HCT116 (cell line): ENCODE data around the gene STYXL2. TPM values are rescaled to one million over a fixed set of nuclear protein-coding genes. Genes with fewer than 3 reads are reported as not detected.

ENCODE experiments used
- ATAC-seq: fragments of 200-7000 bp; cut with Tn5 transposase; 2 replicates; pipeline ENCODE4 v1.9.1; 2020; ENCODE audit warnings: mild to moderate bottlenecking, moderate library complexity
- BruUV-seq: library from RNA; stranded (reverse); fragments of 400-500 nt; replicated peaks from 2 replicates; lab custom pipeline; 2021; lab: Mats Ljungman, UMichigan
- CTCF ChIA-PET: fragments of 300-600 bp; sonication (Branson Sonifier 250); formaldehyde crosslinking; loops from one replicate; lab custom pipeline; 2021; ENCODE audit warnings: antibody characterized with exemption; lab: Charles Lee
- POLR2A ChIA-PET: fragments of 300-600, 350-600 bp; sonication (Branson Sonifier 250); formaldehyde crosslinking; loops from one replicate; lab custom pipeline; 2021; ENCODE audit warnings: antibody characterized with exemption; lab: Charles Lee
- RAD21 ChIA-PET, 2 experiments: fragments of 300-600 bp; sonication (Branson Sonifier 250); formaldehyde crosslinking; loops; one replicate each; lab custom pipeline; 2023; ENCODE audit warnings: low total read pairs in 2 of 2; ENCODE audit not compliant: uncharacterized antibody in 2 of 2, unreplicated experiment in 2 of 2, low non-redundant PET in 1 of 2; lab: Charles Lee
- DNase-seq: peaks from one replicate; pipeline ENCODE4 v3.0.0-alpha.2; 2010; ENCODE audit warnings: low read depth, low spot score
- H2AFZ ChIP-seq: fragments of 200-600 bp; shearing (Covaris generic), sonication (generic); 2 replicates; pipeline ENCODE4 v1.6.1; 2017; ENCODE audit warnings: low read depth, mixed run types, mixed read lengths, antibody characterized with exemption, low read length; ENCODE audit not compliant: poor library complexity, severe bottlenecking
- H3K27ac ChIP-seq: 2 replicates; pipeline ENCODE4 v1.5.1; 2012; ENCODE audit warnings: low read depth, low read length
- H3K27me3 ChIP-seq: fragments of 200-600 bp; sonication (generic); 2 replicates; pipeline ENCODE4 v1.6.1; 2016; ENCODE audit warnings: mixed run types, low read length, mixed read lengths; ENCODE audit not compliant: insufficient read depth
- H3K36me3 ChIP-seq, 2 experiments: fragments of 200-500 bp in 1 of 2; fragments of 200-600 bp in 1 of 2; sonication (Bioruptor generic) in 1 of 2; sonication (generic) in 1 of 2; 2 replicates each; pipeline versions ENCODE4 v1.5.1 to v1.6.1; 2014 to 2016; ENCODE audit warnings: low read length in 2 of 2, inconsistent platforms in 1 of 2, mixed read lengths in 1 of 2, mixed run types in 1 of 2; ENCODE audit not compliant: insufficient read depth in 2 of 2, control insufficient read depth in 1 of 2
- H3K4me1 ChIP-seq, 2 experiments: fragments of 200-600 bp in 1 of 2; sonication (generic) in 1 of 2; 2 replicates each; pipeline versions ENCODE4 v1.5.1 to v1.6.1; 2012 to 2017; ENCODE audit warnings: low read length in 2 of 2, inconsistent platforms in 1 of 2, mild to moderate bottlenecking in 1 of 2, mixed read lengths in 1 of 2, mixed run types in 1 of 2, moderate library complexity in 1 of 2; ENCODE audit not compliant: insufficient read depth in 2 of 2, control insufficient read depth in 1 of 2
- H3K4me2 ChIP-seq: fragments of 200-600 bp; sonication (generic); 2 replicates; pipeline ENCODE4 v1.6.1; 2017; ENCODE audit warnings: mixed run types, low read length, mixed read lengths
- H3K4me3 ChIP-seq, 2 experiments: fragments of 200-600 bp in 1 of 2; sonication (generic) in 1 of 2; replicated peaks in 1 of 2; 2 replicates each; pipeline ENCODE4 v1.5.1; 2011 to 2016; ENCODE audit warnings: low read length in 2 of 2, control low read depth in 1 of 2, low read depth in 1 of 2, mild to moderate bottlenecking in 1 of 2, mixed read lengths in 1 of 2, mixed run types in 1 of 2
- H3K79me2 ChIP-seq: fragments of 200-600 bp; sonication (generic); 2 replicates; pipeline ENCODE4 v1.6.1; 2017; ENCODE audit warnings: mild to moderate bottlenecking, mixed run types, low read length, moderate library complexity, mixed read lengths; ENCODE audit not compliant: insufficient read depth
- H3K9ac ChIP-seq: fragments of 200-600 bp; sonication (generic); 2 replicates; pipeline ENCODE4 v1.6.1; 2016; ENCODE audit warnings: low read length, mixed read lengths
- H3K9me2 ChIP-seq: fragments of 200-600 bp; sonication (generic), shearing (Covaris generic); 2 replicates; pipeline ENCODE4 v1.6.1; 2017; ENCODE audit warnings: mixed run types, mild to moderate bottlenecking, moderate library complexity; ENCODE audit not compliant: insufficient read depth
- H3K9me3 ChIP-seq, 2 experiments: fragments of 200-500 bp in 1 of 2; fragments of 200-600 bp in 1 of 2; sonication (Bioruptor generic) in 1 of 2; sonication (generic) in 1 of 2; 2 replicates each; pipeline ENCODE4 v1.6.1; 2014 to 2017; ENCODE audit warnings: low read length in 2 of 2, mixed read lengths in 2 of 2, inconsistent platforms in 1 of 2, low read depth in 1 of 2, mild to moderate bottlenecking in 1 of 2, mixed run types in 1 of 2, moderate library complexity in 1 of 2; ENCODE audit not compliant: control insufficient read depth in 1 of 2, insufficient read depth in 1 of 2
- H4K20me1 ChIP-seq: fragments of 200-600 bp; sonication (generic), shearing (Covaris generic); 2 replicates; pipeline ENCODE4 v1.6.1; 2017; ENCODE audit warnings: mixed run types, mild to moderate bottlenecking, moderate library complexity; ENCODE audit not compliant: insufficient read depth
- CBX3 ChIP-seq: IDR thresholded peaks from 2 replicates; pipeline ENCODE4 v1.6.1; 2012; ENCODE audit warnings: low read depth
- CEBPB ChIP-seq: IDR thresholded peaks from 2 replicates; pipeline ENCODE4 v1.6.1; 2012; ENCODE audit warnings: low read depth
- EGR1 ChIP-seq: IDR thresholded peaks from 2 replicates; pipeline ENCODE4 v1.6.1; 2012; ENCODE audit warnings: low read depth
- ELF1 ChIP-seq: IDR thresholded peaks from 2 replicates; pipeline ENCODE4 v1.6.1; 2012; ENCODE audit warnings: low read depth, borderline replicate concordance
- EZH2 ChIP-seq: fragments of 200-600 bp; sonication (generic); IDR thresholded peaks from 2 replicates; pipeline ENCODE4 v1.6.1; 2017; ENCODE audit warnings: antibody characterized with exemption, mixed run types
- EZH2phosphoT487 ChIP-seq: fragments of 200-600 bp; IDR thresholded peaks from 2 replicates; pipeline ENCODE4 v1.6.1; 2018; ENCODE audit warnings: antibody characterized with exemption, borderline replicate concordance
- JUND ChIP-seq: IDR thresholded peaks from 2 replicates; pipeline ENCODE4 v1.6.1; 2012
- POLR2A ChIP-seq: IDR thresholded peaks from 2 replicates; pipeline ENCODE4 v1.7.0; 2011; ENCODE audit warnings: borderline replicate concordance; ENCODE audit not compliant: insufficient read depth, insufficient read length; ENCODE audit errors: extremely low read depth
- POLR2AphosphoS5 ChIP-seq: IDR thresholded peaks from 2 replicates; pipeline ENCODE4 v1.6.1; 2011; ENCODE audit warnings: mild to moderate bottlenecking, low read depth, low read length, moderate library complexity
- SIN3A ChIP-seq: IDR thresholded peaks from 2 replicates; pipeline ENCODE4 v1.6.1; 2012; ENCODE audit warnings: low read depth
- SP1 ChIP-seq: IDR thresholded peaks from 2 replicates; pipeline ENCODE4 v1.6.1; 2012; ENCODE audit warnings: low read depth
- SRF ChIP-seq: IDR thresholded peaks from 2 replicates; pipeline ENCODE4 v1.6.1; 2012; ENCODE audit warnings: low read depth
- TCF7L2 ChIP-seq: IDR thresholded peaks from 2 replicates; pipeline ENCODE4 v1.7.0; 2011; ENCODE audit warnings: borderline replicate concordance, inconsistent platforms; ENCODE audit not compliant: insufficient read depth, insufficient read length; ENCODE audit errors: extremely low read depth
- ZNF274 ChIP-seq: fragments of 200-500 bp; sonication (Bioruptor generic); IDR thresholded peaks from 2 replicates; pipeline ENCODE4 v1.6.1; 2014; ENCODE audit warnings: mild to moderate bottlenecking, low read depth, low read length, inconsistent platforms
- intact Hi-C: fragments of 100-400 bp; cut with micrococcal nuclease; formaldehyde crosslinking; loops from 2 replicates; pipeline ENCODE4 v1.10.0; 2022
- total RNA-seq: library from RNA; stranded (reverse); gene quantifications from one replicate; pipeline ENCODE4 v1.2.1, GENCODE V29; 2021; ENCODE audit not compliant: unreplicated experiment
- TF ChIP-seq, protein P1 (sequence below): IDR thresholded peaks from 2 replicates; pipeline ENCODE4 v1.6.1; 2012; ENCODE audit warnings: low read depth
- TF ChIP-seq, protein P2 (sequence below): IDR thresholded peaks from 2 replicates; pipeline ENCODE4 v1.6.1; 2012
- TF ChIP-seq, protein P3 (sequence below): IDR thresholded peaks from 2 replicates; pipeline ENCODE4 v1.6.1; 2012

Gene STYXL2
- total RNA-seq, 1 experiment from 2014 or later = not detected

DNA sequence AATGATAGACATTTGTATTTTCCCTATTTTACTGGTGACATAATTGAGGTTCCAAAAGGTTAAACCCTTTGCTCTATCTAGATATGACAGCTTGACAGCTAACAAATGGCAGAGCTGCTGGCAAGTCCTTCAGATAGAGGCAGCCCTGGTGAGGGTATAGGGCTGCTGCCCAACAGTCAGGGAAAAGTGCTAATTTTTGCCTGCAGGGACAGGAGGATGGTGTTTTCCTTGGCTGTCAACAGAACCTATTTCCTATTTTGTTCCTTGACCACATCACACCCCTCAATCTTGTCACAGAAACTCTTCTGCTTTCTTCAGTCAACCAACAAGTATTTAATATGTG is 16.0 kb upstream of the STYXL2 start:
- peaks cover 7 to 19% of the 10 kb centered on the region in 2 experiments for H3K4me1 ChIP-seq
- H3K9me3 ChIP-seq = no peaks in the 10 kb centered on the region
- no peaks in the 10 kb centered on the region for H3K36me3 ChIP-seq
- ChIA-PET CTCF (no interaction called here), POLR2A (no interaction called here), RAD21 (no interaction called here)
- intact Hi-C loops = no loop called here
- no peak overlapping the region for H3K9ac ChIP-seq
- DNase-seq = no peak
- H3K27ac ChIP-seq = no peak overlapping the region
- no peaks in the 10 kb centered on the region for H3K79me2 ChIP-seq
- H3K9me2 ChIP-seq = no peaks in the 10 kb centered on the region
- no peak overlapping the region for H2AFZ ChIP-seq
- H3K4me2 ChIP-seq = no peak overlapping the region
- H3K27me3 ChIP-seq = no peaks in the 10 kb centered on the region
- no peak overlapping the region for H3K4me3 ChIP-seq
- H4K20me1 ChIP-seq = no peaks in the 10 kb centered on the region
- BruUV-seq = no TSS peak
- TF ChIP-seq ELF1 (no peak), TCF7L2 (no peak), JUND (no peak), ZNF274 (no peak), SRF (no peak), SIN3A (no peak), CBX3 (no peak), EZH2 (no peak), EZH2phosphoT487 (no peak), EGR1 (no peak), POLR2A (no peak), CEBPB (no peak), SP1 (no peak), POLR2AphosphoS5 (no peak)
- TF ChIP-seq, protein P1, sequence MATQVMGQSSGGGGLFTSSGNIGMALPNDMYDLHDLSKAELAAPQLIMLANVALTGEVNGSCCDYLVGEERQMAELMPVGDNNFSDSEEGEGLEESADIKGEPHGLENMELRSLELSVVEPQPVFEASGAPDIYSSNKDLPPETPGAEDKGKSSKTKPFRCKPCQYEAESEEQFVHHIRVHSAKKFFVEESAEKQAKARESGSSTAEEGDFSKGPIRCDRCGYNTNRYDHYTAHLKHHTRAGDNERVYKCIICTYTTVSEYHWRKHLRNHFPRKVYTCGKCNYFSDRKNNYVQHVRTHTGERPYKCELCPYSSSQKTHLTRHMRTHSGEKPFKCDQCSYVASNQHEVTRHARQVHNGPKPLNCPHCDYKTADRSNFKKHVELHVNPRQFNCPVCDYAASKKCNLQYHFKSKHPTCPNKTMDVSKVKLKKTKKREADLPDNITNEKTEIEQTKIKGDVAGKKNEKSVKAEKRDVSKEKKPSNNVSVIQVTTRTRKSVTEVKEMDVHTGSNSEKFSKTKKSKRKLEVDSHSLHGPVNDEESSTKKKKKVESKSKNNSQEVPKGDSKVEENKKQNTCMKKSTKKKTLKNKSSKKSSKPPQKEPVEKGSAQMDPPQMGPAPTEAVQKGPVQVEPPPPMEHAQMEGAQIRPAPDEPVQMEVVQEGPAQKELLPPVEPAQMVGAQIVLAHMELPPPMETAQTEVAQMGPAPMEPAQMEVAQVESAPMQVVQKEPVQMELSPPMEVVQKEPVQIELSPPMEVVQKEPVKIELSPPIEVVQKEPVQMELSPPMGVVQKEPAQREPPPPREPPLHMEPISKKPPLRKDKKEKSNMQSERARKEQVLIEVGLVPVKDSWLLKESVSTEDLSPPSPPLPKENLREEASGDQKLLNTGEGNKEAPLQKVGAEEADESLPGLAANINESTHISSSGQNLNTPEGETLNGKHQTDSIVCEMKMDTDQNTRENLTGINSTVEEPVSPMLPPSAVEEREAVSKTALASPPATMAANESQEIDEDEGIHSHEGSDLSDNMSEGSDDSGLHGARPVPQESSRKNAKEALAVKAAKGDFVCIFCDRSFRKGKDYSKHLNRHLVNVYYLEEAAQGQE = no peak
- TF ChIP-seq, protein P2, sequence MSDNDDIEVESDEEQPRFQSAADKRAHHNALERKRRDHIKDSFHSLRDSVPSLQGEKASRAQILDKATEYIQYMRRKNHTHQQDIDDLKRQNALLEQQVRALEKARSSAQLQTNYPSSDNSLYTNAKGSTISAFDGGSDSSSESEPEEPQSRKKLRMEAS = no peak
- TF ChIP-seq, protein P3, sequence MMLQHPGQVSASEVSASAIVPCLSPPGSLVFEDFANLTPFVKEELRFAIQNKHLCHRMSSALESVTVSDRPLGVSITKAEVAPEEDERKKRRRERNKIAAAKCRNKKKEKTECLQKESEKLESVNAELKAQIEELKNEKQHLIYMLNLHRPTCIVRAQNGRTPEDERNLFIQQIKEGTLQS = no peak
- TF ChIP-seq, all 23 proteins: peak for 0
- no peak for ATAC-seq
